ENCODE results near the gene VSTM4. TPM values are rescaled to one million over a fixed set of nuclear protein-coding genes. Genes with fewer than 3 reads are reported as not detected.

VSTM4 gene
- total and polyA plus RNA-seq, 9 of the 15 experiments (the other 6 are each of a cell fraction or from before 2014, with no cell fraction given) = 1.0 to 7.9 (median 3.0) TPM

DNA sequence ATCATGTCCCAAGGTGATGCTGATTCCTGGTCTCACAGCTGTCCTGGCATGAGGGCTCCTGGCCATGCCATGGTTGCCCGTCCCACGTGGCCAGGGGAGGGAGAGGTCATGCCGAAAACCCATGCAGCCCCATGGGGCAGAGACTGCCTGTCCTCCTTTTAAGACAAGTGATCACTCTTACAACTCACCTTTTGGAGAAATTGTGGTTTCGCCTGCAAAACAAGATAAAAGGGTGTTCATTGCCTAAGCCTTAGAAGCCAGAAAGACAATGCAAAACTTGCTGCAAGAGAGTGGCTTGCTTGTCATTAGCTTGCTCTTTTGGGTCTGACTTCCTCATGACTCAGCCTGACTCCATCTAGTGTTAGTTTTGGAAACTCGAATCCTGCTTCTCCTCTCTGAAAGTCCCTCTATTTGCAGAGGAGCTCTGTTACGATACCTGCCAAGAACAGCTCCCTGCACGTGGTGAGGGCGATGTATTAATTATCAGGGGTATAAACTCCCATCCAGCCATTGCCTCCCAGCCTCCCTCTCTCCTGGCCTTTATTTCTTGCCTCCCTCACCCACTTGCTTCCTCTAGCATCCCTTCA lies 46.2 kb upstream of the VSTM4 start (continued):
- no peak for TF ChIP-seq HDAC3 (IDR thresholded peaks at IDR 0.05; ENCODE audit: borderline replicate concordance, partially characterized antibody)
- peak; percentile 79 for TF ChIP-seq L3MBTL2 (IDR thresholded peaks at IDR 0.05)
- no peak for TF ChIP-seq ZNF644 (tag; IDR thresholded peaks at IDR 0.05; ENCODE audit: low read depth)
- TF ChIP-seq MAFF (IDR thresholded peaks at IDR 0.05; ENCODE audit: low read length) = peak; percentile 68
- peak; percentile 39 for TF ChIP-seq BRD9 (IDR thresholded peaks at IDR 0.05; ENCODE audit: low read depth, partially characterized antibody)
- TF ChIP-seq, protein P1, sequence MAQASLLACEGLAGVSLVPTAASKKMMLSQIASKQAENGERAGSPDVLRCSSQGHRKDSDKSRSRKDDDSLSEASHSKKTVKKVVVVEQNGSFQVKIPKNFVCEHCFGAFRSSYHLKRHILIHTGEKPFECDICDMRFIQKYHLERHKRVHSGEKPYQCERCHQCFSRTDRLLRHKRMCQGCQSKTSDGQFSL (CRISPR knock-in tag; IDR thresholded peaks at IDR 0.05) = no peak
- TF ChIP-seq, protein P1 (tag; IDR thresholded peaks at IDR 0.05) = no peak
- peak; percentile 84 for TF ChIP-seq EHMT2 (IDR thresholded peaks at IDR 0.05)
- TF ChIP-seq SMARCB1 (IDR thresholded peaks at IDR 0.05; ENCODE audit: insufficient read length, low read depth) = no peak
- TF ChIP-seq, protein P2, sequence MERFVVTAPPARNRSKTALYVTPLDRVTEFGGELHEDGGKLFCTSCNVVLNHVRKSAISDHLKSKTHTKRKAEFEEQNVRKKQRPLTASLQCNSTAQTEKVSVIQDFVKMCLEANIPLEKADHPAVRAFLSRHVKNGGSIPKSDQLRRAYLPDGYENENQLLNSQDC (CRISPR knock-in tag; IDR thresholded peaks at IDR 0.05) = no peak
- peak; percentile 72 for TF ChIP-seq MYC (IDR thresholded peaks at IDR 0.05; ENCODE audit: low read depth, low read length)
- no peak for TF ChIP-seq MYC (CRISPR knock-in tag; IDR thresholded peaks at IDR 0.05; ENCODE audit: borderline replicate concordance, low read depth)
- TF ChIP-seq ZNF780A (CRISPR knock-in tag; IDR thresholded peaks at IDR 0.05) = no peak
- TF ChIP-seq, protein P3, sequence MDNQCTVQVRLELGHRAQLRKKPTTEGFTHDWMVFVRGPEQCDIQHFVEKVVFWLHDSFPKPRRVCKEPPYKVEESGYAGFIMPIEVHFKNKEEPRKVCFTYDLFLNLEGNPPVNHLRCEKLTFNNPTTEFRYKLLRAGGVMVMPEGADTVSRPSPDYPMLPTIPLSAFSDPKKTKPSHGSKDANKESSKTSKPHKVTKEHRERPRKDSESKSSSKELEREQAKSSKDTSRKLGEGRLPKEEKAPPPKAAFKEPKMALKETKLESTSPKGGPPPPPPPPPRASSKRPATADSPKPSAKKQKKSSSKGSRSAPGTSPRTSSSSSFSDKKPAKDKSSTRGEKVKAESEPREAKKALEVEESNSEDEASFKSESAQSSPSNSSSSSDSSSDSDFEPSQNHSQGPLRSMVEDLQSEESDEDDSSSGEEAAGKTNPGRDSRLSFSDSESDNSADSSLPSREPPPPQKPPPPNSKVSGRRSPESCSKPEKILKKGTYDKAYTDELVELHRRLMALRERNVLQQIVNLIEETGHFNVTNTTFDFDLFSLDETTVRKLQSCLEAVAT (IDR thresholded peaks at IDR 0.05) = peak; percentile 15 to 97; a peak in 2 of 4 replicates
- TF ChIP-seq ZNF589 (CRISPR knock-in tag; IDR thresholded peaks at IDR 0.05; ENCODE audit: low read depth) = peak; percentile 35; the same call in 1 of the 2 replicates
- no peak for TF ChIP-seq ZNF3 (CRISPR knock-in tag; IDR thresholded peaks at IDR 0.05)
- peak; percentile 81 for TF ChIP-seq SMARCC2 (IDR thresholded peaks at IDR 0.05; ENCODE audit: low read depth)
- TF ChIP-seq ESRRA (IDR thresholded peaks at IDR 0.05; ENCODE audit: borderline replicate concordance, low read depth) = peak; percentile 93; the same call in 1 of the 2 replicates
- no peak for TF ChIP-seq ZNF507 (tag; conservative IDR thresholded peaks at IDR 0.05)
- TF ChIP-seq SMAD1 (IDR thresholded peaks at IDR 0.05; ENCODE audit: low read depth, low read length, partially characterized antibody) = no peak
- TF ChIP-seq CBFB (CRISPR knock-in tag; IDR thresholded peaks at IDR 0.05) = peak; percentile 94
- peak; percentile 70 for TF ChIP-seq POLR2AphosphoS5 (IDR thresholded peaks at IDR 0.05; ENCODE audit: control insufficient read depth, insufficient read depth, low read depth, low read length)
- peak; percentile 73 to 79 for TF ChIP-seq RAD21 (CRISPR knock-in tag; conservative IDR thresholded peaks at IDR 0.05 in 1 of 2, IDR thresholded peaks at IDR 0.05 in 1 of 2)
